Gastroesophageal sphincter (tissue), 3 donors: ENCODE measurements around the gene DNM3.

Source experiments
- EP300 ChIP-seq: sonication (generic); formaldehyde crosslinking; IDR thresholded peaks from one replicate; pipeline ENCODE4 v1.6.1; 2017; ENCODE audit warnings: antibody characterized with exemption, mild to moderate bottlenecking
- POLR2A ChIP-seq, 2 donors: fragments of 450-650 bp; IDR thresholded peaks; one replicate each; pipeline ENCODE4 v1.6.1; 2017; ENCODE audit warnings: antibody characterized with exemption in 2 of 2, mild to moderate bottlenecking in 2 of 2, moderate library complexity in 1 of 2
- POLR2AphosphoS5 ChIP-seq: sonication (generic); formaldehyde crosslinking; IDR thresholded peaks from one replicate; pipeline ENCODE4 v1.6.1; 2017; ENCODE audit warnings: antibody characterized with exemption
- TF ChIP-seq, protein P1 (sequence below), 4 experiments: fragments of 200-600 bp in 2 of 4; fragments of 450-650 bp in 2 of 4; sonication (generic) in 1 of 4; IDR thresholded peaks; one replicate each; pipeline ENCODE4 v1.5.1; 2017 to 2019; ENCODE audit warnings: antibody characterized with exemption in 4 of 4, mild to moderate bottlenecking in 2 of 4, moderate library complexity in 2 of 4

DNA sequence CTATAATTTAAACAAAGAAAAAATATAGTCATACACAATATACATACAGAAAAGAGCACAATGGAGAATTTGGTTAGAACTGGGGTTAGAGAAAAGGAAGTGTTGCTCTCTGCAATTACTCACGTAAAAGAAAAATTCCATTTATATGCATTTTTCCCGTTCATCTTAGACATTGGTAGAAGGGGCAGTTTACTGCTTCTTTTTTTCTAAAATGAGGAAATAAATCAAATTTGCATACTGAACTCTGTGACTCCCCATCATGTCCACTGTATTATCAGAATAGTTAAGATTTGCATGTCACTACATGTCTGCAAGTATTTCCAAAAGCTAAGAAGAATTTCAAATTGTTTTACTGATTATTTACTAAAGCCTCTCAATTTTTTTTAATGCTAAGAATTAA, 535.1 kb downstream of the DNM3 start:
- TF ChIP-seq, protein P1, sequence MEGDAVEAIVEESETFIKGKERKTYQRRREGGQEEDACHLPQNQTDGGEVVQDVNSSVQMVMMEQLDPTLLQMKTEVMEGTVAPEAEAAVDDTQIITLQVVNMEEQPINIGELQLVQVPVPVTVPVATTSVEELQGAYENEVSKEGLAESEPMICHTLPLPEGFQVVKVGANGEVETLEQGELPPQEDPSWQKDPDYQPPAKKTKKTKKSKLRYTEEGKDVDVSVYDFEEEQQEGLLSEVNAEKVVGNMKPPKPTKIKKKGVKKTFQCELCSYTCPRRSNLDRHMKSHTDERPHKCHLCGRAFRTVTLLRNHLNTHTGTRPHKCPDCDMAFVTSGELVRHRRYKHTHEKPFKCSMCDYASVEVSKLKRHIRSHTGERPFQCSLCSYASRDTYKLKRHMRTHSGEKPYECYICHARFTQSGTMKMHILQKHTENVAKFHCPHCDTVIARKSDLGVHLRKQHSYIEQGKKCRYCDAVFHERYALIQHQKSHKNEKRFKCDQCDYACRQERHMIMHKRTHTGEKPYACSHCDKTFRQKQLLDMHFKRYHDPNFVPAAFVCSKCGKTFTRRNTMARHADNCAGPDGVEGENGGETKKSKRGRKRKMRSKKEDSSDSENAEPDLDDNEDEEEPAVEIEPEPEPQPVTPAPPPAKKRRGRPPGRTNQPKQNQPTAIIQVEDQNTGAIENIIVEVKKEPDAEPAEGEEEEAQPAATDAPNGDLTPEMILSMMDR (IDR thresholded peaks at IDR 0.05), result no peak
- no peak for TF ChIP-seq POLR2A (IDR thresholded peaks at IDR 0.05)
- no peak for TF ChIP-seq EP300
- no peak for TF ChIP-seq POLR2AphosphoS5
